Skeletal muscle satellite cell (primary cell): Measurements from ENCODE around the gene NAP1L5. TPM values are rescaled to one million over a fixed set of nuclear protein-coding genes. Genes with fewer than 3 reads are reported as not detected.

Experiments
- H3K27me3 ChIP-seq: 2 replicates; pipeline ENCODE4 v1.7.0; 2013; ENCODE audit warnings: low read length; ENCODE audit not compliant: control insufficient read depth, insufficient read depth
- H3K36me3 ChIP-seq: 2 replicates; pipeline ENCODE4 v1.7.0; 2013; ENCODE audit warnings: mild to moderate bottlenecking, control low read depth, low read length; ENCODE audit not compliant: insufficient read depth
- H3K4me1 ChIP-seq: 2 replicates; pipeline ENCODE4 v1.7.0; 2013; ENCODE audit warnings: low read length; ENCODE audit not compliant: control insufficient read depth, insufficient read depth
- H3K4me2 ChIP-seq: 2 replicates; pipeline ENCODE4 v1.7.0; 2013; ENCODE audit warnings: mild to moderate bottlenecking, low read length
- H3K4me3 ChIP-seq: 2 replicates; pipeline ENCODE4 v1.7.0; 2013; ENCODE audit warnings: low read length
- H3K9ac ChIP-seq: 2 replicates; pipeline ENCODE4 v1.7.0; 2013; ENCODE audit warnings: mild to moderate bottlenecking, low read depth, low read length, moderate library complexity
- H3K9me3 ChIP-seq: replicated peaks from 2 replicates; pipeline ENCODE4 v1.7.0; 2013; ENCODE audit warnings: mild to moderate bottlenecking, control low read depth, low read length
- small RNA-seq: library from RNA; depleted of rRNA; stranded (forward); fragments of <200 nt; gene quantifications from one replicate; pipeline ENCODE3, GENCODE V24; 2012

Gene NAP1L5

GRCh38 chr4:88659890-88660208 is 37.8 kb downstream of the NAP1L5 start:
- Histone ChIP-seq H3K27me3 (no peaks in the 10 kb centered on the region), H3K9ac (peak overlapping the region; percentile 72), H3K4me2 (no peak overlapping the region), H3K9me3 (no peaks in the 10 kb centered on the region), H3K36me3 (peaks cover 17% of the 10 kb centered on the region), H3K4me3 (no peak overlapping the region), H3K4me1 (peaks cover 40% of the 10 kb centered on the region)

- H3K4me2 ChIP-seq: peak overlapping the region; percentile 37
- no peaks in the 10 kb centered on the region for H3K27me3 ChIP-seq
- H3K9me3 ChIP-seq: no peaks in the 10 kb centered on the region
- H3K9ac ChIP-seq: peak overlapping the region; percentile 72
- H3K36me3 ChIP-seq: peaks cover 17% of the 10 kb centered on the region
- H3K4me3 ChIP-seq: no peak overlapping the region
- H3K4me1 ChIP-seq: peaks cover 40% of the 10 kb centered on the region
These were observed 38.4 kb downstream of the NAP1L5 start for GRCh38 chr4:88659055-88659889.

- Histone ChIP-seq H3K4me1 (peaks cover 28% of the 10 kb centered on the region), H3K27me3 (no peaks in the 10 kb centered on the region), H3K36me3 (peaks cover 17% of the 10 kb centered on the region), H3K4me2 (no peak overlapping the region), H3K4me3 (no peak overlapping the region), H3K9ac (no peak overlapping the region), H3K9me3 (no peaks in the 10 kb centered on the region)
These were observed 42.4 kb downstream of the NAP1L5 start for GRCh38 chr4:88655226-88655625.

- Histone ChIP-seq H3K4me3 (no peak overlapping the region), H3K4me1 (peaks cover 17% of the 10 kb centered on the region), H3K4me2 (no peak overlapping the region), H3K9me3 (no peaks in the 10 kb centered on the region), H3K9ac (no peak overlapping the region), H3K27me3 (no peaks in the 10 kb centered on the region), H3K36me3 (peaks cover 17% of the 10 kb centered on the region)
These were observed 44.2 kb downstream of the NAP1L5 start for GRCh38 chr4:88653371-88653946.

GRCh38 chr4:88649716-88650115 is 47.9 kb downstream of the NAP1L5 start:
- H3K9me3 ChIP-seq: no peaks in the 10 kb centered on the region
- H3K36me3 ChIP-seq: no peaks in the 10 kb centered on the region
- H3K27me3 ChIP-seq: no peaks in the 10 kb centered on the region
- no peak overlapping the region for H3K4me2 ChIP-seq
- no peak overlapping the region for H3K9ac ChIP-seq
- no peak overlapping the region for H3K4me3 ChIP-seq
- H3K4me1 ChIP-seq: peaks cover 17% of the 10 kb centered on the region

GRCh38 chr4:88646528-88647280 is 50.9 kb downstream of the NAP1L5 start:
- Histone ChIP-seq H3K4me1 (peaks cover 5% of the 10 kb centered on the region), H3K9me3 (no peaks in the 10 kb centered on the region), H3K27me3 (no peaks in the 10 kb centered on the region), H3K4me2 (no peak overlapping the region), H3K36me3 (no peaks in the 10 kb centered on the region), H3K4me3 (no peak overlapping the region), H3K9ac (no peak overlapping the region)

GRCh38 chr4:88645994-88646393 is 51.6 kb downstream of the NAP1L5 start:
- no peak overlapping the region for H3K4me2 ChIP-seq
- H3K9ac ChIP-seq: no peak overlapping the region
- no peak overlapping the region for H3K4me3 ChIP-seq
- H3K36me3 ChIP-seq: no peaks in the 10 kb centered on the region
- H3K27me3 ChIP-seq: no peaks in the 10 kb centered on the region
- H3K4me1 ChIP-seq: peaks cover 5% of the 10 kb centered on the region
- H3K9me3 ChIP-seq: no peaks in the 10 kb centered on the region

Small RNAs within 50 kb of the gene (small RNA-seq; reads per million reads assigned to genes)
- gene RF02115 (not detected), gene RNU6-33P (2.9 reads per million, percentile 76 among the genes with 10 or more reads in this experiment)
